Neuron (in vitro differentiated cells): ENCODE results near the gene DHX58.
A peak's percentile ranks its signal among the peaks of the same experiment; 100 is the strongest.
"Not testable (repeated sequence)": the region's sequence is repeated elsewhere in the genome, so short reads cannot be mapped to it uniquely, and the experiment has no call there.

Experiments used
- H2AFZ ChIP-seq: one replicate; pipeline ENCODE4 v1.6.1; 2013; ENCODE audit warnings: low read depth, mild to moderate bottlenecking, inconsistent platforms, low read length, moderate library complexity
- H3K27me3 ChIP-seq: one replicate; pipeline ENCODE4 v1.6.1; 2013; ENCODE audit warnings: low read length; ENCODE audit not compliant: insufficient read depth
- H3K36me3 ChIP-seq: one replicate; pipeline ENCODE4 v1.6.1; 2013; ENCODE audit warnings: low read length; ENCODE audit not compliant: insufficient read depth
- H3K4me1 ChIP-seq: one replicate; pipeline ENCODE4 v1.6.1; 2013; ENCODE audit warnings: low read length; ENCODE audit not compliant: insufficient read depth
- H3K4me3 ChIP-seq: 2 replicates; pipeline ENCODE4 v1.5.1; 2013; ENCODE audit warnings: mild to moderate bottlenecking, low read length, moderate library complexity
- H3K9me3 ChIP-seq: one replicate; pipeline ENCODE4 v1.6.1; 2013; ENCODE audit warnings: low read length

Gene DHX58

DNA sequence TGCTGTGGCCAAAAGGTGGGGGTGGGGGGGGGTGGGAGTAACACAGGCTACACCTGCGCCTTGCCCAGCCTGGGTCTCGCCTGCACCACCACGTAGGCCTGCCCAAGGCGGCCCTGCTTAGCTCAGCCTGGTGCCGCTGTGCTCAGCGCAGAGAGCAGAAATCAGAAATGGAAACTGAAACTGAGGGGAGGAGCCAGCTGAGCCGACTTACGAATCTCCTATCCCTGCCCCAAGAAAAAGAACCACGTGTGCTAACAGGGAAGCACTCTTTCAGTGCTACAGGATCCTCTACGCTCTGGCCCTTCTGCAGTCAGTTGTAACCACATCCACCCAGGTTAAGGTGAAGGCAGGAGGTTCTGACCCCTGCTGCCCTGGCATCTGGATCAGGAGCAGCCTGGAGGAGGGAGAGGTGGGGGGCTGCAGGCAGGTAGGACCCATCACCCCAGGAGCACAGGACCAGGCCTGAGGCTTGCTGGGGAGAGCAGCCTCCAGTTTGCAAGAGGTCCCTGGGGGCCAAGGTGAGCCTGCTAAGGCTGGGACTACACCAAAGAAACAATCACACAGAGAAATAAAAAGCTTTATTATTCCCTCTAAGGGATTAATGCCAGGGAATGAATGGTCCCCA lies at the start of gene DHX58:
DHX58 (minus strand) TSS at position 163 of the 625 bp plus-strand sequence. CDS start 822 bp downstream, outside the sequence.
- H2AFZ ChIP-seq: no peak within 1 kb of the TSS
- no peaks in the 10 kb centered on the region for H3K27me3 ChIP-seq
- no peak within 1 kb of the TSS for H3K4me3 ChIP-seq
- peaks cover 13% of the 10 kb centered on the region for H3K36me3 ChIP-seq
- no peaks in the 10 kb centered on the region for H3K9me3 ChIP-seq
- no peaks in the 10 kb centered on the region for H3K4me1 ChIP-seq

DNA sequence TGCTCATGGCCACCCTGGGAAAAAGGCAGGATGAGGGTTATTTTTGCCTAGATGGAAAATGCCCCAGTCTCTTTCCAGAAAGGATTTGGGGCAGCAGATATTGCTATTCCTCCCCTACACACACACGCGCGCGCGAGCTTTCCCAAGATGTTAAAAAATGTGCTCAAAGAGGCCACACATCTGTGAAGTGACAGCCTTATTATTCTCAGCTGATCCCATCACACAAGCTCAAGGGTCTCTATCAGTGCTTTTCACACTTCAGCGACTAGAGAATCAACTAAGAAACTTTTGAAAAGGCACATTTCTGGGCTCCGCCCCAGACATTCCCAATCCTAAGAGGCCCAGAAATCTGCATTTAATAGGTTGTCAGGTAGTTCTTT lies 48.0 kb upstream of the DHX58 start:
- Histone ChIP-seq H3K4me3 (no peak overlapping the region), H3K27me3 (no peaks in the 10 kb centered on the region), H3K4me1 (peaks cover 11% of the 10 kb centered on the region), H3K9me3 (no peaks in the 10 kb centered on the region), H3K36me3 (no peaks in the 10 kb centered on the region), H2AFZ (peak overlapping the region; percentile 20)

DNA sequence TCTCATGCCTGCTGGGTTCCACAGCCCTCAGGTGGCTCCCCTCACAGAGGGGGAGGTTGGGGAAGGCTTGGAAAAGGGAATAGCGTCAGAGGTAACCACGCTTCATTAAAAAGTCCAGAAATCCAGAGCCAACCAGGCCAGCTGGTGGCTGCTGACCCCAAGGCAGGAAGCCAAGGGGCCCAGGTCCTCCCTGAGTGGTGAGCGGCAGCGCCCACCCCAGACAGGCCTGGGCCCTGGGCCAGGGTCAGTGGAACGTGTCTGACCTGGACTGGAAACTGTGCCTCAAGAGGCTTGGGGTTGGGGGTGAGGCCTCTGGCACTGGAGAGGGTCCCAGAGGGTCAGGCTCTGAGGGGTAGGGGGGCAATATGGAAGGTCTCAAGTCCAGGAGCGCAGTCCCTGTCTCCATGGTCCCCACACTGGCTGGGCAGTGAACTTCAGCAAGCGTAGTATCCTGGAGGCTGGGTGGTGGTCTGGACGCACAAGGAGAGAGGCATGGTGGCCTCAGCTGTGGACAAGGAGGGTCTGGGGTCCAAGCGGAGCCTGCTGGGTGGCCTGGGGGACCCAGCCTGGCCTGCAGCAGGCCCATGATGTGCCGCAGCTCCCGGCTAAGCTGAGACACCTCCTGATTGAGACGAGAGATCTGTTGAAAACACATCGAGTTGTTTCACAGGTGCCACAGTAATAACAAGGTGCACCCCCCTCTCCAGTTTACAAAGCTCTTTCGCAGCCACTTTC lies 47.4 kb upstream of the DHX58 start:
- no peaks in the 10 kb centered on the region for H3K36me3 ChIP-seq
- no peak overlapping the region for H3K4me3 ChIP-seq
- peaks cover 11% of the 10 kb centered on the region for H3K4me1 ChIP-seq
- no peaks in the 10 kb centered on the region for H3K9me3 ChIP-seq
- H3K27me3 ChIP-seq: no peaks in the 10 kb centered on the region
- H2AFZ ChIP-seq: peak overlapping the region; percentile 20

DNA sequence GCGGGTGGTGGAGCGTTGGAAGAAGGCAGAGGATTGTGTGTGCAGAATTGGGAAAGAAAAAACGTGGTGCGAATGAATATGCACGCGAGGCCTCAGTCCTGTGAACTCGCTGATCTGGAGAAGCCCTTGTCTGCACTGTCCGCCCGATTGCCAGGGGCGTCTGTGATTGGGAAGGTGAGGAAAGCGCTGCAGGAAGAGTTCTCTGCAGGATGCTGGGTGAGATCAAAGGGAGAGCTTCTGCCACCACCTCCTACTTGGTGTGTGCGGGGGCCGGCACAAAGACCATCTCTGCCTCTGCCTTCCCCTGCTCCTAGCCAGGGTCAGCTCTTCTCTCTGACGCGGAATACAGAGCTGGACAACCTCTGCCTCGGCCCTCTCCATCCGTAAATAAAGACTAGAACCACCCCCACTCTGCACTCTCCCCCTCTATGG lies 43.1 kb upstream of the DHX58 start:
- Histone ChIP-seq H3K36me3 (peaks cover 4% of the 10 kb centered on the region), H3K4me3 (no peak overlapping the region), H2AFZ (no peak overlapping the region), H3K9me3 (no peaks in the 10 kb centered on the region), H3K4me1 (peaks cover 39% of the 10 kb centered on the region), H3K27me3 (no peaks in the 10 kb centered on the region)

DNA sequence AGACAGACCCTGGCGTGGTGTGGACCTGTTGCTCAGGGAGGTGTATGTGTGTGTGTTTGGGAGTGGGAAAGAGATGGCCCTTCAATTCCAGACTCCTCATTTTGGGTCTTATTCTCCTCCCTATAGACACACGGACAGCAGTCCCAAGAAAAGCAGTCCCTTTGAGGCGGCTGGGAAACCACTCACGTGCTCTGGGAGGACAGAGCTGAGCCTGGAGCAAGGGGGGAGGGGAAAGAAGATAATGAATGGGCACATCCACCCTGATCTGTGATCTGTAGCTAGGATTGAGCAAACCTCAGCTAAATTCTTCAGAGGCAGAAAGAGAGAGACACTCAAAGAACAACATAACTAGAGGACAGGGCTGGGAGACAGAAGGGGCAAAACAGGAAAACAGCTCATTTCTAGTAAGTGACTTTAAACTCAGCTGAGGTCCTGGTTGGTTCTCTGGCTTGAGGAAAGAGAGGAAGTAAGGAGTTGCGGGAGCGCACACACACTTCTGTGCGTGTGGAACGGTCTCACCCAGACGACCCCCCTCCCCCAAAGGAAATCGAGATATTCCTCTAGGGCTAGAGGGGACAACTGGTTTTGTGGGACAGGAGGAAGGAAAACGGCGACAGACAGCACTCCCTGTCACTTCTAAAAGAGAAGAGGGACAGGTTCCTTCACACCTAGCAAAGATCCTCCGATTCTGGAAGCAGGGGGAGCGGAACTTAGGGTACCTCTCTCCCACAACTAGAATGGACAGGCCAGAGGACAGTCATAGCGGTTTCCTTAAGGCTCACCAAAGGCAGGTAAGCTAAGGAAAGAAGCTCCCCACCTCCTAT lies 41.6 kb upstream of the DHX58 start:
- Histone ChIP-seq H3K4me1 (peaks cover 28% of the 10 kb centered on the region), H3K27me3 (no peaks in the 10 kb centered on the region), H3K36me3 (peaks cover 4% of the 10 kb centered on the region), H2AFZ (no peak overlapping the region), H3K9me3 (no peaks in the 10 kb centered on the region), H3K4me3 (peak overlapping the region; percentile 87)

DNA sequence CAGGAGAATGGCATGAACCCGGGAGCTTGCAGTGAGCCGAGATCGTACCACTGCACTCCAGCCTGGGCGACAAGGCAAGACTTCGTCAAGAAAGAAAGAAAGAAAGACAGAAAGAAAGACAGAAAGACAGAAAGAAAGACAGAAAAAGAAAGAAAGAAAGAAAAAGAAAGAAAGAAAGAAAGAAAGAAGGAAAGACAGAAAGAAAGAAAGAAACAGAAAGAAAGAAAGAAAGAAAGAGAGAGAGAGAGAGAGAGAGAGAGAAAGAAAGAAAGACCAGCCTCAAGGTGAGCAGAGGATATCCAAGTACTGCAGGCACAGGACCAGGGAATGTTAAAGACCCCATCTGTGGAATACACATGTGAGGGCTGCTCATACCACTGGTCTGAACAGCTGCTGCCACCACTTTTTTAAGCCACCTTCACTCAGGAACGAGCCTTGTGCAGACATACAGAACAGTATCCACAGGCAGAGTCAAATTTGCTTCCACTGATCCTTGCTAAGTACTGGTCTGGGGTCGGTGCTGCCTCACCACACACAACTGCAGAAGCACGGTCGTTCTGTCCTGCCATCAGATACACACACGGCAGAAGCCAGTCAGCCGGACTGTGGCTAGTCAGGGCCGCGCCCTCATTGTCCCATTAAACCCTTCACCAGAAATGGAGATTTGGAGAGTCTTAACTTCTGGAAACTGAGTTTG lies 34.5 kb upstream of the DHX58 start:
- H3K4me1 ChIP-seq: peaks cover 16% of the 10 kb centered on the region
- H3K9me3 ChIP-seq: no peaks in the 10 kb centered on the region
- H3K4me3 ChIP-seq: no peak overlapping the region
- peaks cover 21% of the 10 kb centered on the region for H3K36me3 ChIP-seq
- H2AFZ ChIP-seq: no peak overlapping the region
- H3K27me3 ChIP-seq: no peaks in the 10 kb centered on the region

DNA sequence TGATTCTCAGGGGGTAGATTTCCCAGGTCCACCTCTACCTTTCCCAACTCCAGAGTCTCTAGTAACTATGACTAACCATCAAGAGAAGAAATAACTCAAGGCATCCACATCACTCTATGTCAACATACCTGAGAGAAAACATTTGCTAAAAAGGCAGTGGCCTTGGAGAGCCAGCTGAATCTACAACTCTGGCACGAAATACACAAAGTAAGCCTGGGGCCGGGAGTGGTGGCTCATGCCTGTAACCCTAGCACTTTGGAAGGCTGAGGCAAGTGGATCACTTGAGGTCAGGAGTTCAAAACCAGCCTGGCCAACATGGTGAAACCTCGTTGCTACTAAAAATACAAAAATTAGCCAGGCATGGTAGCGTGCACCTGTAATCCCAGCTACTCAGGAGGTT lies 30.6 kb upstream of the DHX58 start:
- peaks cover 16% of the 10 kb centered on the region for H3K4me1 ChIP-seq
- H3K9me3 ChIP-seq, H3K27me3 ChIP-seq, H3K4me3 ChIP-seq, H2AFZ ChIP-seq: not testable (repeated sequence)
- H3K36me3 ChIP-seq: peaks cover 18% of the 10 kb centered on the region

DNA sequence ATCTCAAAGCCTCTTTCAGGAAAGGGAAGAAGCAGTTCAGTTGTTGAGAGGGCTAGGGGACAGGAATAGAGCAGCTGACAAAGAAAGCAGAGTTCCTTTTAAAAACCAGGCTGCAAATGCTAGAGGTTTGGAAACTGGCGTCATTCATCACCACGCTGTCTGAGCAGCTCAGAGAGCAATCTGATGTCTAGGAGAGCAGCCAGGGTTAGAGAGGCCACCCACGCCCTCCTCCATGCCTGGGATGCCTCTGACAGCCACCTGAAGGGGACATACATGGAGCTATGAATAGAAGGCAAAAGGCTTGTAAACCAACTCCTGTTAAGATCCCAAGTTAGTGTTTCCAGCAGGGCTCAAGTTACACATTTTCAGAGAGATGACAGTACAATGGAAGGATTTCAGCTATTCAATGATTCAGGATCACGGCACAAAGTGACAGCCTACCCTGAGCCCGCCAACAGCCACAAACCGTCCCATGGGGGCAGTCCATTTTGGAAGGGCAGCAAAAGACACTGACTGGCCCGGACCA lies 29.9 kb upstream of the DHX58 start:
- no peaks in the 10 kb centered on the region for H3K27me3 ChIP-seq
- H3K36me3 ChIP-seq: peaks cover 18% of the 10 kb centered on the region
- H3K4me3 ChIP-seq: no peak overlapping the region
- no peak overlapping the region for H2AFZ ChIP-seq
- H3K9me3 ChIP-seq: no peaks in the 10 kb centered on the region
- H3K4me1 ChIP-seq: peaks cover 16% of the 10 kb centered on the region

DNA sequence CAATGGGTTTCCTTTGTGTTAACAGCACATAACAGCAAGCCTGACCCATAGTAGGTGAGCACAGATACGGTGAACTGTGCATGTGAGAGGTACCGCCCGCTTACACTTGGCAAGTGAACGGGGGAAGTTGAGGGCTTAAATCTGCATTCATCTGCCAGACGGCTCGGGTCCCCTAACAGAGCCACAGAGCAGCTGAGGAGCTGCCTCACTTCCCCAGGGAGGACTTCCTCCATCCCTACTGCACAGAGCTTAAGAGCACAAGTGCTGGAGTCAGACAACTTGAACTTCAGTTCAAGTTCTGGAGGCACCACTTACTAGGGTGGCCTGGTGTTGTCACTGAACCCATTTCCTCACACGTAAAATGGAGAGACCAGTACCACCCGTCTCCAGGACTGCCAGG lies 28.9 kb upstream of the DHX58 start:
- Histone ChIP-seq H3K36me3 (peaks cover 19% of the 10 kb centered on the region), H3K9me3 (no peaks in the 10 kb centered on the region), H3K4me1 (peaks cover 16% of the 10 kb centered on the region), H3K4me3 (no peak overlapping the region), H3K27me3 (no peaks in the 10 kb centered on the region), H2AFZ (no peak overlapping the region)

DNA sequence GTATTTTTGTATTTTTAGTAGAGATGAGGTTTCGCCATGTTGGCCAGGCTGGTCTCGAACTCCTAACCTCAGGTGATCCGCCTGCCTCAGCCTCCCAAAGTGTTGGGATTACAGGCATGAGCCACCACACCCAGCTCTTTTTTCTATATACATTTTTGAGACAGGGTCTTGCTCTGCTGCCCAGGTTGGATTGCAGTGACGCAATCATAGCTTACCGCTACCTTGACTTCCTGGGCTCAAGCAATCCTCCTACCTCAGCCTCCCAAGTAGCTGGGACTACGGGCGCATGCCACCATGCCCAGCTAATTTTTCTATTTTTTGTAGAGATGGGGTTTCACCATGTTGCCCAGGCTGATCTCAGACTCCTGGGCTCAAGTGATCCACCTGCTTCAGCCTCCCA lies 28.2 kb upstream of the DHX58 start:
- H3K27me3 ChIP-seq, H2AFZ ChIP-seq, H3K9me3 ChIP-seq, H3K4me3 ChIP-seq: not testable (repeated sequence)
- Histone ChIP-seq H3K4me1 (peaks cover 16% of the 10 kb centered on the region), H3K36me3 (peaks cover 21% of the 10 kb centered on the region)

DNA sequence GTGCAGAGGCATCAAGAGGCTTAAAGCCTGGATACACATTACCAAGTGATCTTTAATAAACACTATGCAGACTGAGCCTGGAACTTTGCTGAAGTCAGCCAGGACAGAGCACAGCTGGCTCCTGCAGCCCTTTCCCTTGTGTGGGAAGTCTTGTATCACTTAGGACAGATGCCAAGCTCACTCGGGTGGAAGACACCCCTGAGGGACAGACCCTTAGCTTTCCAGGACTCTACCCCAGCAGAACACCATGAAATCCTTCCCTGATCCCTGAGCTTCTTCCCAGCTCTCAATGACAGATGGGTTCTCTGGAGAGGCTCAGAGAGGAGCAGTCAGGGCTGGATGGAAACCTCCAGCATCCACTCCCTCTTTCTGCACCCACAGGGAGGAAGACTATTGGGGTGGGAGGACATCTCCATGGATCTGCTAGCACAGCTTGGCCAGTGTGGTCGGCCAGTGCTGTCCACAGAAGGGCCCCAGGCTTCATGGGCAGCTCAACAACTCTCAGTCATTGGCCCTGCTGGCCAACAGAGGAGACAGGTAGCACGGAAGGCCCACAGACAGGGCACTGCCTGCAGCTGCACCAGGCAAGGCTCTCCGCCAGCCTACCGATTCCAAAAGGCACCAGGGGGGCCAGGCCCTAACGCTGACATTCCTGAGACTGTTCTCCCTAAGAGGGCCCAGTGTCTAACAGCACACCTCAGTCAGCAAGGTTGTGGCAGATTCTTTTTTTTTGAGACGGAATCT lies 26.4 kb upstream of the DHX58 start:
- Histone ChIP-seq H2AFZ (no peak overlapping the region), H3K27me3 (no peaks in the 10 kb centered on the region), H3K36me3 (peaks cover 21% of the 10 kb centered on the region), H3K9me3 (no peaks in the 10 kb centered on the region), H3K4me3 (no peak overlapping the region), H3K4me1 (peaks cover 16% of the 10 kb centered on the region)

DNA sequence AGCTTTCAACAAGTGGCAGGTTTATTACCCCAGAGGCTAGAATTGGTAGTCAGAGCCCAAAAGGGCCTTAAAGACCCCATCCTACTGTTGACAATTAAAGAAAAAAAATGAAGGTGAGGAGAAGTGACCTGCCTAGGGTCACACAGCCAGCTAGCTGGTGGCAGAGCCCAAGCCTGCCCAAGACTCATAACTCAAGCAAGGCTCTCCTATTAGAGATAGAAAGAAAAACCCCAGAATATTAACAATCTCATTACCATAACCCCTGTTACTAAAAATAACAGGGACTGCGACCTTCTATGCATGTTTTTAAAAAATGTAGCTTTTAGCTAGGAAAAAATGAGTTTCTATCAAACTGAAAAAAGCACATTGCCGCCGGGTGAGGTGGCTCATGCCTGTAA lies 24.1 kb upstream of the DHX58 start:
- Histone ChIP-seq H3K36me3 (peaks cover 24% of the 10 kb centered on the region), H3K27me3 (no peaks in the 10 kb centered on the region), H2AFZ (no peak overlapping the region)

More for the DNA sequence above, 24.1 kb upstream of the DHX58 start:
- Histone ChIP-seq H3K4me1 (peaks cover 4% of the 10 kb centered on the region), H3K9me3 (no peaks in the 10 kb centered on the region), H3K4me3 (no peak overlapping the region)
